ENCODE data around the gene FAM168A.
"Not testable (repeated sequence)": the region's sequence is repeated elsewhere in the genome, so short reads cannot be mapped to it uniquely, and the experiment has no call there.

Gene FAM168A

GRCh38 chr11:73596547-73596946, 1.4 kb downstream of the FAM168A start:
- no peak overlapping the region for H3K27ac ChIP-seq (ENCODE audit: insufficient read depth, low read length, poor library complexity, severe bottlenecking)
- H3K27me3 ChIP-seq (replicated peaks; ENCODE audit: control insufficient read depth, insufficient read depth, low read length, poor library complexity, severe bottlenecking): no peaks in the 10 kb centered on the region
- H3K4me1 ChIP-seq (ENCODE audit: control insufficient read depth, insufficient read depth, low read length, poor library complexity, severe bottlenecking): peaks cover 11% of the 10 kb centered on the region
- H3K4me3 ChIP-seq (ENCODE audit: insufficient read depth, low read depth, low read length, poor library complexity, severe bottlenecking): no peak overlapping the region
- no peaks in the 10 kb centered on the region for H3K36me3 ChIP-seq (ENCODE audit: control insufficient read depth, insufficient read depth, low read length)
- no peak for DNase-seq
- H3K9me3 ChIP-seq (ENCODE audit: control insufficient read depth, low read length): no peaks in the 10 kb centered on the region

GRCh38 chr11:73592640-73593039, 5.3 kb downstream of the FAM168A start:
- no peak for DNase-seq
- Histone ChIP-seq H3K36me3 (ENCODE audit: control insufficient read depth, insufficient read depth, low read length) (no peaks in the 10 kb centered on the region), H3K27ac (ENCODE audit: insufficient read depth, low read length, poor library complexity, severe bottlenecking) (no peak overlapping the region)

GRCh38 chr11:73591743-73592142, 6.2 kb downstream of the FAM168A start:
- no peak overlapping the region for H3K27ac ChIP-seq (ENCODE audit: insufficient read depth, low read length, poor library complexity, severe bottlenecking)
- no peak overlapping the region for H3K4me3 ChIP-seq (ENCODE audit: insufficient read depth, low read depth, low read length, poor library complexity, severe bottlenecking)
- no peaks in the 10 kb centered on the region for H3K9me3 ChIP-seq (ENCODE audit: control insufficient read depth, low read length)
- DNase-seq: no peak
- no peaks in the 10 kb centered on the region for H3K27me3 ChIP-seq (replicated peaks; ENCODE audit: control insufficient read depth, insufficient read depth, low read length, poor library complexity, severe bottlenecking)
- H3K36me3 ChIP-seq (ENCODE audit: control insufficient read depth, insufficient read depth, low read length): no peaks in the 10 kb centered on the region
- peaks cover 3% of the 10 kb centered on the region for H3K4me1 ChIP-seq (ENCODE audit: control insufficient read depth, insufficient read depth, low read length, poor library complexity, severe bottlenecking)

More at GRCh38 chr11:73592640-73593039, 5.3 kb downstream of the FAM168A start:
- H3K4me3 ChIP-seq (ENCODE audit: insufficient read depth, low read depth, low read length, poor library complexity, severe bottlenecking): no peak overlapping the region
- H3K27me3 ChIP-seq (replicated peaks; ENCODE audit: control insufficient read depth, insufficient read depth, low read length, poor library complexity, severe bottlenecking): no peaks in the 10 kb centered on the region
- peaks cover 11% of the 10 kb centered on the region for H3K4me1 ChIP-seq (ENCODE audit: control insufficient read depth, insufficient read depth, low read length, poor library complexity, severe bottlenecking)
- no peaks in the 10 kb centered on the region for H3K9me3 ChIP-seq (ENCODE audit: control insufficient read depth, low read length)

GRCh38 chr11:73590991-73591390, 6.9 kb downstream of the FAM168A start:
- Histone ChIP-seq H3K4me3 (ENCODE audit: insufficient read depth, low read depth, low read length, poor library complexity, severe bottlenecking) (no peak overlapping the region), H3K9me3 (ENCODE audit: control insufficient read depth, low read length) (no peaks in the 10 kb centered on the region), H3K4me1 (ENCODE audit: control insufficient read depth, insufficient read depth, low read length, poor library complexity, severe bottlenecking) (no peaks in the 10 kb centered on the region), H3K27me3 (replicated peaks; ENCODE audit: control insufficient read depth, insufficient read depth, low read length, poor library complexity, severe bottlenecking) (no peaks in the 10 kb centered on the region), H3K27ac (ENCODE audit: insufficient read depth, low read length, poor library complexity, severe bottlenecking) (no peak overlapping the region), H3K36me3 (ENCODE audit: control insufficient read depth, insufficient read depth, low read length) (no peaks in the 10 kb centered on the region)
- DNase-seq: no peak

GRCh38 chr11:73586791-73587190, 11.1 kb downstream of the FAM168A start:
- no peak for DNase-seq
- Histone ChIP-seq H3K27me3 (replicated peaks; ENCODE audit: control insufficient read depth, insufficient read depth, low read length, poor library complexity, severe bottlenecking) (no peaks in the 10 kb centered on the region), H3K4me1 (ENCODE audit: control insufficient read depth, insufficient read depth, low read length, poor library complexity, severe bottlenecking) (no peaks in the 10 kb centered on the region), H3K27ac (ENCODE audit: insufficient read depth, low read length, poor library complexity, severe bottlenecking) (no peak overlapping the region), H3K9me3 (ENCODE audit: control insufficient read depth, low read length) (no peaks in the 10 kb centered on the region), H3K36me3 (ENCODE audit: control insufficient read depth, insufficient read depth, low read length) (no peaks in the 10 kb centered on the region), H3K4me3 (ENCODE audit: insufficient read depth, low read depth, low read length, poor library complexity, severe bottlenecking) (no peak overlapping the region)

- no peak overlapping the region for H3K27ac ChIP-seq (ENCODE audit: insufficient read depth, low read length, poor library complexity, severe bottlenecking)
- DNase-seq: no peak
- H3K4me1 ChIP-seq (ENCODE audit: control insufficient read depth, insufficient read depth, low read length, poor library complexity, severe bottlenecking): no peaks in the 10 kb centered on the region
- no peaks in the 10 kb centered on the region for H3K9me3 ChIP-seq (ENCODE audit: control insufficient read depth, low read length)
- no peaks in the 10 kb centered on the region for H3K36me3 ChIP-seq (ENCODE audit: control insufficient read depth, insufficient read depth, low read length)
- H3K4me3 ChIP-seq (ENCODE audit: insufficient read depth, low read depth, low read length, poor library complexity, severe bottlenecking): no peak overlapping the region
- H3K27me3 ChIP-seq (replicated peaks; ENCODE audit: control insufficient read depth, insufficient read depth, low read length, poor library complexity, severe bottlenecking): no peaks in the 10 kb centered on the region
These were observed 11.9 kb downstream of the FAM168A start for GRCh38 chr11:73585834-73586575.

- no peak for DNase-seq
These were observed 13.1 kb downstream of the FAM168A start for GRCh38 chr11:73584831-73585230.

GRCh38 chr11:73582653-73583052, 15.3 kb downstream of the FAM168A start:
- no peak for DNase-seq
- H3K4me1 ChIP-seq (ENCODE audit: control insufficient read depth, insufficient read depth, low read length, poor library complexity, severe bottlenecking): no peaks in the 10 kb centered on the region
- no peaks in the 10 kb centered on the region for H3K27me3 ChIP-seq (replicated peaks; ENCODE audit: control insufficient read depth, insufficient read depth, low read length, poor library complexity, severe bottlenecking)
- no peaks in the 10 kb centered on the region for H3K9me3 ChIP-seq (ENCODE audit: control insufficient read depth, low read length)
- H3K27ac ChIP-seq (ENCODE audit: insufficient read depth, low read length, poor library complexity, severe bottlenecking): no peak overlapping the region
- H3K4me3 ChIP-seq (ENCODE audit: insufficient read depth, low read depth, low read length, poor library complexity, severe bottlenecking): no peak overlapping the region
- no peaks in the 10 kb centered on the region for H3K36me3 ChIP-seq (ENCODE audit: control insufficient read depth, insufficient read depth, low read length)

More at GRCh38 chr11:73584831-73585230, 13.1 kb downstream of the FAM168A start:
- H3K27me3 ChIP-seq (replicated peaks; ENCODE audit: control insufficient read depth, insufficient read depth, low read length, poor library complexity, severe bottlenecking): no peaks in the 10 kb centered on the region
- H3K27ac ChIP-seq (ENCODE audit: insufficient read depth, low read length, poor library complexity, severe bottlenecking): no peak overlapping the region
- H3K36me3 ChIP-seq (ENCODE audit: control insufficient read depth, insufficient read depth, low read length): no peaks in the 10 kb centered on the region
- no peak overlapping the region for H3K4me3 ChIP-seq (ENCODE audit: insufficient read depth, low read depth, low read length, poor library complexity, severe bottlenecking)
- H3K9me3 ChIP-seq (ENCODE audit: control insufficient read depth, low read length): no peaks in the 10 kb centered on the region
- no peaks in the 10 kb centered on the region for H3K4me1 ChIP-seq (ENCODE audit: control insufficient read depth, insufficient read depth, low read length, poor library complexity, severe bottlenecking)

- H3K27ac ChIP-seq (ENCODE audit: insufficient read depth, low read length, poor library complexity, severe bottlenecking); H3K9me3 ChIP-seq (ENCODE audit: control insufficient read depth, low read length); DNase-seq; H3K27me3 ChIP-seq (replicated peaks; ENCODE audit: control insufficient read depth, insufficient read depth, low read length, poor library complexity, severe bottlenecking); H3K4me1 ChIP-seq (ENCODE audit: control insufficient read depth, insufficient read depth, low read length, poor library complexity, severe bottlenecking); H3K4me3 ChIP-seq (ENCODE audit: insufficient read depth, low read depth, low read length, poor library complexity, severe bottlenecking); H3K36me3 ChIP-seq (ENCODE audit: control insufficient read depth, insufficient read depth, low read length): not testable (repeated sequence)
These were observed 17.2 kb downstream of the FAM168A start for GRCh38 chr11:73580749-73581148.

- no peaks in the 10 kb centered on the region for H3K27me3 ChIP-seq (replicated peaks; ENCODE audit: control insufficient read depth, insufficient read depth, low read length, poor library complexity, severe bottlenecking)
- H3K36me3 ChIP-seq (ENCODE audit: control insufficient read depth, insufficient read depth, low read length): no peaks in the 10 kb centered on the region
- H3K9me3 ChIP-seq (ENCODE audit: control insufficient read depth, low read length): no peaks in the 10 kb centered on the region
- no peak for DNase-seq
- no peak overlapping the region for H3K4me3 ChIP-seq (ENCODE audit: insufficient read depth, low read depth, low read length, poor library complexity, severe bottlenecking)
- no peak overlapping the region for H3K27ac ChIP-seq (ENCODE audit: insufficient read depth, low read length, poor library complexity, severe bottlenecking)
- no peaks in the 10 kb centered on the region for H3K4me1 ChIP-seq (ENCODE audit: control insufficient read depth, insufficient read depth, low read length, poor library complexity, severe bottlenecking)
These were observed 18.1 kb downstream of the FAM168A start for GRCh38 chr11:73579641-73580434.
